Mesenchymal stem cell (in vitro differentiated cells and primary cell): ENCODE data around the gene CAMK1D.

ENCODE experiments used
- DNase-seq: peaks from one replicate; pipeline ENCODE4 v3.0.0-alpha.2; 2013
- H2AFZ ChIP-seq: one replicate; pipeline ENCODE4 v1.6.1; 2013; ENCODE audit warnings: low read depth, mild to moderate bottlenecking, control low read depth, inconsistent platforms, low read length, moderate library complexity
- H2AK5ac ChIP-seq: 2 replicates; pipeline ENCODE4 v1.6.1; 2013; ENCODE audit warnings: low read length, moderate library complexity, mild to moderate bottlenecking, inconsistent platforms; ENCODE audit not compliant: severe bottlenecking
- H2BK120ac ChIP-seq: one replicate; pipeline ENCODE4 v1.6.1; 2013; ENCODE audit warnings: low read depth, mild to moderate bottlenecking, inconsistent platforms, low read length, moderate library complexity
- H2BK12ac ChIP-seq, 2 experiments: one replicate each; pipeline ENCODE4 v1.6.1; 2013; ENCODE audit warnings: inconsistent platforms in 2 of 2, low read length in 2 of 2, mild to moderate bottlenecking in 2 of 2, moderate library complexity in 2 of 2, control low read depth in 1 of 2
- H2BK15ac ChIP-seq: one replicate; pipeline ENCODE4 v1.6.1; 2013; ENCODE audit warnings: mild to moderate bottlenecking, low read depth, inconsistent platforms; ENCODE audit not compliant: poor library complexity, severe bottlenecking
- H2BK5ac ChIP-seq: 2 replicates; pipeline ENCODE4 v1.6.1; 2013; ENCODE audit warnings: low read depth, mild to moderate bottlenecking, low read length, control low read depth, inconsistent platforms; ENCODE audit not compliant: poor library complexity, severe bottlenecking
- H3K14ac ChIP-seq, 2 experiments: one replicate each; pipeline ENCODE4 v1.6.1; 2013; ENCODE audit warnings: inconsistent platforms in 2 of 2, low read length in 2 of 2, control low read depth in 1 of 2, mild to moderate bottlenecking in 1 of 2, moderate library complexity in 1 of 2
- H3K18ac ChIP-seq, 2 experiments: one replicate each; pipeline ENCODE4 v1.6.1; 2013; ENCODE audit warnings: inconsistent platforms in 2 of 2, low read length in 2 of 2, control low read depth in 1 of 2, low read depth in 1 of 2, mild to moderate bottlenecking in 1 of 2
- H3K23ac ChIP-seq, 2 experiments: one replicate each; pipeline ENCODE4 v1.6.1; 2013; ENCODE audit warnings: inconsistent platforms in 2 of 2, low read length in 2 of 2, mild to moderate bottlenecking in 2 of 2, moderate library complexity in 2 of 2, control low read depth in 1 of 2
- H3K27ac ChIP-seq: 2 replicates; pipeline ENCODE4 v1.5.1; 2013; ENCODE audit warnings: mild to moderate bottlenecking, moderate library complexity, low read length, control low read depth, inconsistent platforms; ENCODE audit not compliant: poor library complexity, severe bottlenecking
- H3K27me3 ChIP-seq, 2 experiments: 2 replicates each; pipeline versions ENCODE4 v1.6.1 to v1.7.0; 2013; ENCODE audit warnings: low read length in 2 of 2, mild to moderate bottlenecking in 2 of 2, moderate library complexity in 2 of 2, control low read depth in 1 of 2, inconsistent platforms in 1 of 2; ENCODE audit not compliant: control insufficient read depth in 1 of 2, insufficient read depth in 1 of 2
- H3K36me3 ChIP-seq, 2 experiments: 2 replicates each; pipeline versions ENCODE4 v1.6.1 to v1.7.0; 2013; ENCODE audit warnings: low read length in 2 of 2, control low read depth in 1 of 2, inconsistent platforms in 1 of 2, low read depth in 1 of 2, mild to moderate bottlenecking in 1 of 2; ENCODE audit not compliant: insufficient read depth in 2 of 2, control insufficient read depth in 1 of 2
- H3K4ac ChIP-seq, 2 experiments: one replicate each; pipeline ENCODE4 v1.6.1; 2013; ENCODE audit warnings: inconsistent platforms in 2 of 2, low read length in 2 of 2, mild to moderate bottlenecking in 2 of 2, moderate library complexity in 2 of 2, control low read depth in 1 of 2, low read depth in 1 of 2
- H3K4me1 ChIP-seq: 2 replicates; pipeline ENCODE4 v1.6.1; 2013; ENCODE audit warnings: low read depth, low read length, control low read depth; ENCODE audit not compliant: control insufficient read depth, insufficient read depth
- H3K4me2 ChIP-seq: 2 replicates; pipeline ENCODE4 v1.6.1; 2013; ENCODE audit warnings: low read length, mild to moderate bottlenecking, inconsistent platforms; ENCODE audit not compliant: poor library complexity, severe bottlenecking
- H3K4me3 ChIP-seq, 2 experiments: 2 replicates each; pipeline versions ENCODE4 v1.5.1 to v1.7.0; 2013; ENCODE audit warnings: low read length in 2 of 2, mild to moderate bottlenecking in 2 of 2, control low read depth in 1 of 2, low read depth in 1 of 2; ENCODE audit not compliant: insufficient read depth in 1 of 2
- H3K79me1 ChIP-seq: replicated peaks from 2 replicates; pipeline ENCODE4 v1.6.1; 2013; ENCODE audit warnings: mild to moderate bottlenecking, control low read depth, low read length, inconsistent platforms; ENCODE audit not compliant: poor library complexity, severe bottlenecking
- H3K9ac ChIP-seq: 2 replicates; pipeline ENCODE4 v1.7.0; 2013; ENCODE audit warnings: mild to moderate bottlenecking, low read length, moderate library complexity
- H3K9me3 ChIP-seq: 2 replicates; pipeline ENCODE4 v1.7.0; 2013; ENCODE audit warnings: mild to moderate bottlenecking, low read length; ENCODE audit not compliant: control insufficient read depth
- H4K8ac ChIP-seq: one replicate; pipeline ENCODE4 v1.6.1; 2013; ENCODE audit warnings: inconsistent platforms, mild to moderate bottlenecking, low read length, moderate library complexity
- H4K91ac ChIP-seq: one replicate; pipeline ENCODE4 v1.6.1; 2013; ENCODE audit warnings: mild to moderate bottlenecking, low read length, inconsistent platforms
- WGBS: methylation state at CpG from one replicate; pipeline ENCODE4 v1.1.7; 2013; ENCODE audit warnings: mixed read lengths; 5-methylcytosine and 5-hydroxymethylcytosine counted together

The CAMK1D gene

DNA sequence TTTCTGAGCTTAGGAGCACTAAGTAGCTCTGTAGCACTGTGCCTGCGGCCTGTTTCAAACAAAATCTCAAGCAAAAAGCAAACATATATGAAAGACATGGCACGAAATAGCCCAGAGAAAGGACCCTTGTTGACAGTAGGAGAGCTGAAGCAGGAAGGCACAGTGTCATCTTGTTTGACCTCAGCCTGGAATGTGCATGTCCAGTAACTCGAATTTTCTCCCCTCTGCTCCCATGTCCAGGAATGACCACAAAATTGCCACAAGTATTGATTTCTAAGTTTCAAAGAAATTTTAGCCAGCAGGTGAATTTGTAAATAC lies 351.2 kb downstream of the CAMK1D start:
- Histone ChIP-seq H4K8ac (no peak overlapping the region), H3K18ac (peak overlapping the region in 1 of 2 experiments; percentile 64), H3K9ac (no peak overlapping the region), H3K14ac (no peak overlapping the region), H2AFZ (no peak overlapping the region), H3K9me3 (no peaks in the 10 kb centered on the region), H2BK15ac (no peak overlapping the region), H4K91ac (no peak overlapping the region), H3K4me3 (no peak overlapping the region), H3K4ac (no peak overlapping the region), H2BK5ac (peak overlapping the region; percentile 94), H2BK12ac (no peak overlapping the region), H3K27ac (peak overlapping the region; percentile 99), H2AK5ac (peak overlapping the region; percentile 66), H3K4me2 (no peak overlapping the region), H3K27me3 (no peaks in the 10 kb centered on the region), H3K23ac (no peak overlapping the region), H3K79me1 (peaks cover 9% of the 10 kb centered on the region), H3K36me3 (no peaks in the 10 kb centered on the region), H2BK120ac (no peak overlapping the region), H3K4me1 (peaks cover 21% of the 10 kb centered on the region)
- no peak for DNase-seq
- WGBS: 100% methylated on average over 3 of the region's 3 CpGs

DNA sequence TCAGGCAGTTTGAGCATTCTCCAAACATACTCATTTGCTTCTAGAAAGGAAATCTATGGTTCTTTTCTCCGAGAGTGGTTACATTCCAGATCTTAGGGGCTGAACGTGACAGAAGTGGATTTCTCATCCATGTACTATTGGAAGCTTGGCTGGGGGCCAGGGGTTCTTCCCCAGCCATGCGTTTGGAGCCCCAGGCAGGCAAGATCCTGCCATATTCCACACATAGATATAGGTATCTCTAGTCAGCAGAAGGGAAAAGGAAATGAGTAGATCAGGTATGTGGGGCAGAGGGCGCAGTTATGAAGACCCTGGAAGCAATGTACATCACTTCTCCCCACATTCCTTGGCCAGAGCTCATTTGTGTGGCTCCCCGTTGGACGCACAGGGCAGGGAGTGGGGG lies 352.3 kb downstream of the CAMK1D start:
- Histone ChIP-seq H3K36me3 (no peaks in the 10 kb centered on the region), H2BK12ac (peak overlapping the region in 1 of 2 experiments; percentile 61), H4K8ac (no peak overlapping the region), H3K79me1 (peaks cover 10% of the 10 kb centered on the region), H3K27me3 (no peaks in the 10 kb centered on the region), H2AK5ac (peak overlapping the region; percentile 72), H3K4me1 (peaks cover 23% of the 10 kb centered on the region), H3K9ac (no peak overlapping the region), H3K23ac (no peak overlapping the region), H2AFZ (no peak overlapping the region), H3K14ac (no peak overlapping the region), H3K9me3 (no peaks in the 10 kb centered on the region), H3K4me2 (no peak overlapping the region), H3K18ac (peak overlapping the region in 1 of 2 experiments; percentile 31), H4K91ac (no peak overlapping the region), H2BK15ac (no peak overlapping the region), H3K4me3 (no peak overlapping the region), H3K4ac (no peak overlapping the region), H2BK5ac (no peak overlapping the region), H2BK120ac (no peak overlapping the region), H3K27ac (peak overlapping the region; percentile 99)
- WGBS: 45% methylated on average over 4 of the region's 6 CpGs
- peak; percentile 59 for DNase-seq

DNA sequence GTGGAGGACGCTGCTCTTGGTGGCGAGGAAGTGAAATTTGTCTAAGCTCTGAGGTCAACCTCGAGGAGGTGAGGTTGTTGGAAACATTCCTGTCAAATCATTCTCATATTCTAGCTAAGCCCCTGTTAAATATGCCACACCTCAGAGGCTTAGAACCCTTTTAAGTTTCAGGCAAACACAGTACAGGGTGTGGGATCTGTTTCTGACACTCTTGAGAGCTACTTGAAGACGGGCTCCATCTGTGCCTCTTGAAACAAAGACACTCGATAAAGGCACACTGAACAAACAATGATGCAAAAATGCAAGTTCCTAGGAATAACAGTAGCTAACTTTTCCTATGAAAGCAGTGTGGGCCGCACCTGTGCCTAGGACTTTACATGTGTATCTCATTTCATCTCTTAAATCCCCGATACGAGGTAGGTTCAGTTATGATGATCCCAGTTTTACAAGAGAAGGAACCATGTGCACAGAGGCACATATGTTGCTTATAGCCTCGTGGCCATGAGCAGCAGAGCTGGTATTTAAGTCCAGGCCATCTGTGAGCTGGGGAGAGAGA lies 352.9 kb downstream of the CAMK1D start:
- Histone ChIP-seq H3K18ac (peak overlapping the region in 1 of 2 experiments; percentile 31), H3K9me3 (no peaks in the 10 kb centered on the region), H4K8ac (no peak overlapping the region), H2BK5ac (no peak overlapping the region), H3K79me1 (peaks cover 8% of the 10 kb centered on the region), H2BK15ac (no peak overlapping the region), H3K4me2 (no peak overlapping the region), H2BK12ac (peak overlapping the region; percentile 9 to 61), H4K91ac (no peak overlapping the region), H3K4me1 (peaks cover 23% of the 10 kb centered on the region), H3K4me3 (no peak overlapping the region), H3K14ac (no peak overlapping the region), H3K27me3 (no peaks in the 10 kb centered on the region), H3K23ac (no peak overlapping the region), H3K27ac (peak overlapping the region; percentile 99), H2AFZ (no peak overlapping the region), H2BK120ac (no peak overlapping the region), H2AK5ac (peak overlapping the region; percentile 72), H3K4ac (peak overlapping the region in 1 of 2 experiments; percentile 55), H3K9ac (no peak overlapping the region), H3K36me3 (no peaks in the 10 kb centered on the region)
- no peak for DNase-seq
- 95% methylated on average over 9 of the region's 9 CpGs for WGBS

DNA sequence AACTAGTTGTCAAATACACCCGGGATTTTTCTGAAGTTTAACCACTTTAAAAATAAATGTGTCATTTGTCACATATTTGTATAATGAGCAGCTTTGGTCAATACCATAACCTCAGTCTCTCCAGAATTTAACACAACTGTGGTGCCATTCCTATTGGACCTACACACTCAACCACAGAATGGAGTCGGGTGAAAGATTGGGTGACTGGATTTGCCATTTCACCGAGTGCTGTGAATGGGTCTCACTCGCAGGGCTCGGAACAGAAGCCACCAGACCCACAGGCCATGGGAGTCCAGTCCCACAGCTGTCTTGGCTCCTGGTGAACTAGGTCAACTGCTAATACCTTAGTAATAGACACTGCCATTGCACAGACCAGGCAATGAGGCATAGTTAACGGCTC lies 353.8 kb downstream of the CAMK1D start:
- Histone ChIP-seq H2BK120ac (no peak overlapping the region), H2AK5ac (peak overlapping the region; percentile 95), H4K91ac (no peak overlapping the region), H3K36me3 (no peaks in the 10 kb centered on the region), H3K4me1 (peaks cover 25% of the 10 kb centered on the region), H3K18ac (peak overlapping the region in 1 of 2 experiments; percentile 11), H2BK5ac (peak overlapping the region; percentile 26), H3K9me3 (no peaks in the 10 kb centered on the region), H2AFZ (no peak overlapping the region), H3K27me3 (no peaks in the 10 kb centered on the region), H2BK15ac (no peak overlapping the region), H3K14ac (peak overlapping the region in 1 of 2 experiments; percentile 18), H3K4me2 (no peak overlapping the region), H4K8ac (no peak overlapping the region), H3K4me3 (no peak overlapping the region), H3K23ac (no peak overlapping the region), H3K27ac (peak overlapping the region; percentile 81), H3K79me1 (peaks cover 5% of the 10 kb centered on the region), H2BK12ac (peak overlapping the region in 1 of 2 experiments; percentile 59), H3K4ac (no peak overlapping the region), H3K9ac (no peak overlapping the region)
- WGBS: 96% methylated on average over 5 of the region's 6 CpGs
- DNase-seq: no peak
